Astrocyte of the spinal cord (primary cell): ENCODE measurements around the gene ERC2.

Source experiments
- DNase-seq: peaks from one replicate; pipeline ENCODE4 v3.0.0; 2011; ENCODE audit warnings: low read depth, low spot score
- H3K4me3 ChIP-seq: 2 replicates; pipeline ENCODE4 v1.5.1; 2011; ENCODE audit warnings: low read depth, mild to moderate bottlenecking, low read length, moderate library complexity
- CTCF ChIP-seq: IDR thresholded peaks from 2 replicates; pipeline ENCODE4 v1.5.1; 2012; ENCODE audit warnings: low read depth, mild to moderate bottlenecking, low read length, inconsistent platforms
- in situ Hi-C: cut with HindIII; loops from 2 replicates; pipeline ENCODE4 v1.10.0; 2017; ENCODE audit warnings: low sequenced_read_pairs

The ERC2 gene

GRCh38 chr3:55579496-55579895, 888.8 kb downstream of the ERC2 start:
- DNase-seq: no peak
- TF ChIP-seq CTCF: no peak
- no peak overlapping the region for H3K4me3 ChIP-seq
- in situ Hi-C loops: no loop called here

- no peak for DNase-seq
- TF ChIP-seq CTCF: no peak
- H3K4me3 ChIP-seq: no peak overlapping the region
- in situ Hi-C loops: no loop called here
Measured at GRCh38 chr3:55576621-55577388, 891.5 kb downstream of the ERC2 start.

DNA sequence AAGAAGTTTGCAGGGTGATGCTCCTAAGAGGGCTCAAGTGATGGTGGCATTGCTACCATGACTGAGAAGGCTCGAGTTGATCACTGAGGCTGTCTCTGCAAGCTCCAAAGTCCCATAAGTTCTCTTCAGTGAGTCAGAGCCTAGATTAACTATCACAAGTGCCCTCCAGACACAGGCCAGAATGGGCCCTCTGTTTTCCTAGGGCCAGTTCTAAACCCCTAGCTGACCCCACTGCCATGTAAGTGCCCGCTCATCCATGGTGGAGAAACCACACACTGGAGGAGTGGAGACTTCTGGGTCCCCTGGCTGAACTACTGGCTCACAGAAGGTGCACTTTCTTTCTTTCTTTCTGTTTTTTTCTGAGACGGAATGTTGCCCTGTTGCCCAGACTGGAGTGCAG, 893.6 kb downstream of the ERC2 start:
- no peak overlapping the region for H3K4me3 ChIP-seq
- in situ Hi-C loops: no loop called here
- DNase-seq: no peak
- no peak for TF ChIP-seq CTCF

DNA sequence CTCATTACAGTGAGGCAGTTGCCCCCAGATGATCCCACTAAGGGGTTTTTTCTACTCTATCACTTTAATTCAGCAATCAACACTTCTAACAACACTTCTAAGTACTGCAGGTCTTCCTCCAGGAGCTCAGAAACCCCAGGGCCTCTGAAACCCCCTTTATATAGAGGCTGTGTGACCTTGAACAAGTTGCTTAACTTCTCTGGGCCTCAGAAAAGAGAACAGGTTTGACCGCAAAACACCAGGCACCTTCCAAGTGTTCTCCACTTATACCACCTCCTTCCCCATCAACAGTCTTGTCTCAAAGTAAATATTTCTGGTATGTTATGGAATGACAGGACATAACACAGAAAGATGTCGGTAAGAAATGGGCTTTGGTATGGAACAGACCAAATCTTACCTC, 895.5 kb downstream of the ERC2 start:
- in situ Hi-C loops: no loop called here
- H3K4me3 ChIP-seq: no peak overlapping the region
- DNase-seq: no peak
- no peak for TF ChIP-seq CTCF

GRCh38 chr3:55571913-55572312, 896.4 kb downstream of the ERC2 start:
- DNase-seq: no peak
- in situ Hi-C loops: no loop called here
- no peak overlapping the region for H3K4me3 ChIP-seq
- TF ChIP-seq CTCF: no peak

- in situ Hi-C loops: no loop called here
- DNase-seq: peak; percentile 37
- TF ChIP-seq CTCF: no peak
- no peak overlapping the region for H3K4me3 ChIP-seq
Measured at GRCh38 chr3:55571216-55571813, 897.0 kb downstream of the ERC2 start.
